B cell (primary cell): ENCODE data around the gene CST9L. TPM values are rescaled to one million over a fixed set of nuclear protein-coding genes. Genes with fewer than 3 reads are reported as not detected.

ENCODE experiments used
- ATAC-seq: fragments of 200-7000 bp; cut with Tn5 transposase; one replicate; pipeline ENCODE4 v1.10.0; 2021; ENCODE audit warnings: low read depth, mild to moderate bottlenecking, moderate number of reproducible peaks, moderate library complexity
- CTCF ChIA-PET: fragments of 350-600 bp; sonication (Branson Sonifier 250); formaldehyde crosslinking; loops from one replicate; lab custom pipeline; 2021; ENCODE audit warnings: antibody characterized with exemption, inconsistent platforms; lab: Charles Lee
- POLR2A ChIA-PET: fragments of 350-600 bp; sonication (Branson Sonifier 250); formaldehyde crosslinking; loops from one replicate; lab custom pipeline; 2021; ENCODE audit warnings: antibody characterized with exemption; lab: Charles Lee
- DNase-seq: peaks from one replicate; pipeline ENCODE4 v3.0.0; 2013
- H2AFZ ChIP-seq: 2 replicates; pipeline ENCODE4 v1.6.1; 2012; ENCODE audit warnings: mild to moderate bottlenecking, low read depth, low read length; ENCODE audit not compliant: insufficient read depth, poor library complexity, severe bottlenecking
- H3K27ac ChIP-seq, 2 donors: 1 replicate in 1 of 2; 2 replicates in 1 of 2; pipeline ENCODE4 v1.5.1; 2012 to 2013; ENCODE audit warnings: low read length in 2 of 2, mild to moderate bottlenecking in 2 of 2, moderate library complexity in 1 of 2
- H3K27me3 ChIP-seq, 4 experiments: fragments of 200-600 bp in 1 of 4; sonication (generic) in 1 of 4; replicated peaks in 1 of 4; 1 replicate in 2 of 4; 2 replicates in 2 of 4; pipeline versions ENCODE4 v1.6.1 to v1.7.0; 2013 to 2016; ENCODE audit warnings: low read length in 3 of 4, mild to moderate bottlenecking in 2 of 4, mixed read lengths in 1 of 4, moderate library complexity in 1 of 4; ENCODE audit not compliant: insufficient read depth in 4 of 4, control insufficient read depth in 3 of 4; ENCODE audit errors: control extremely low read depth in 1 of 4
- H3K36me3 ChIP-seq, 2 experiments: replicated peaks in 1 of 2; 1 replicate in 1 of 2; 2 replicates in 1 of 2; pipeline versions ENCODE4 v1.6.1 to v1.7.1; 2013; ENCODE audit warnings: low read length in 1 of 2; ENCODE audit not compliant: insufficient read depth in 2 of 2, control insufficient read depth in 1 of 2; ENCODE audit errors: control extremely low read depth in 1 of 2, extremely low read depth in 1 of 2
- H3K4me1 ChIP-seq, 2 donors: fragments of 200-600 bp in 1 of 2; sonication (generic) in 1 of 2; 1 replicate in 1 of 2; 2 replicates in 1 of 2; pipeline versions ENCODE4 v1.5.1 to v1.6.1; 2013 to 2017; ENCODE audit warnings: low read length in 2 of 2; ENCODE audit not compliant: control insufficient read depth in 2 of 2, insufficient read depth in 2 of 2
- H3K4me2 ChIP-seq: replicated peaks from 2 replicates; pipeline ENCODE3; 2012; ENCODE audit warnings: mild to moderate bottlenecking, low read depth, low read length; ENCODE audit not compliant: poor library complexity, severe bottlenecking
- H3K4me3 ChIP-seq, 5 experiments: fragments of 200-600 bp in 1 of 5; sonication (generic) in 1 of 5; 1 replicate in 3 of 5; 2 replicates in 2 of 5; pipeline versions ENCODE4 v1.5.1 to v1.7.0; 2011 to 2016; ENCODE audit warnings: low read length in 4 of 5, mild to moderate bottlenecking in 4 of 5, low read depth in 2 of 5, control low read depth in 1 of 5, moderate library complexity in 1 of 5; ENCODE audit not compliant: insufficient read depth in 1 of 5; ENCODE audit errors: control extremely low read depth in 1 of 5, extremely low read depth in 1 of 5
- H3K79me2 ChIP-seq: fragments of 200-600 bp; sonication (generic); one replicate; pipeline ENCODE4 v1.6.0; 2016; ENCODE audit warnings: low read length; ENCODE audit not compliant: control insufficient read depth, insufficient read depth
- H3K9ac ChIP-seq: fragments of 200-600 bp; sonication (generic); 2 replicates; pipeline ENCODE4 v1.6.1; 2017; ENCODE audit warnings: mild to moderate bottlenecking, low read length, moderate library complexity
- H3K9me3 ChIP-seq, 3 donors: one replicate each; pipeline versions ENCODE4 v1.6.1 to v1.7.1; 2013; ENCODE audit warnings: low read length in 2 of 3; ENCODE audit not compliant: control insufficient read depth in 2 of 3, insufficient read depth in 1 of 3; ENCODE audit errors: control extremely low read depth in 1 of 3
- H4K20me1 ChIP-seq: 2 replicates; pipeline ENCODE4 v1.6.0; 2012; ENCODE audit warnings: mild to moderate bottlenecking, low read length; ENCODE audit not compliant: insufficient read depth, control insufficient read depth, poor library complexity, severe bottlenecking
- H3K27ac Mint-ChIP-seq: one replicate; pipeline ENCODE4 v1.8.0; 2021; ENCODE audit warnings: mixed read lengths
- H3K27me3 Mint-ChIP-seq: one replicate; pipeline ENCODE4 v1.8.0; 2021; ENCODE audit warnings: mixed read lengths
- H3K4me1 Mint-ChIP-seq: one replicate; pipeline ENCODE4 v1.8.0; 2021; ENCODE audit warnings: mixed read lengths
- H3K4me3 Mint-ChIP-seq: one replicate; pipeline ENCODE4 v1.8.0; 2021; ENCODE audit warnings: mixed read lengths
- H3K9me3 Mint-ChIP-seq: one replicate; pipeline ENCODE4 v1.8.0; 2022; ENCODE audit warnings: mixed read lengths; ENCODE audit not compliant: insufficient read depth
- CTCF ChIP-seq: fragments of 200-600 bp; IDR thresholded peaks from one replicate; pipeline ENCODE4 v1.8.0; 2022; ENCODE audit warnings: antibody characterized with exemption, mild to moderate bottlenecking
- EZH2 ChIP-seq: IDR thresholded peaks from 2 replicates; pipeline ENCODE4 v1.6.1; 2012; ENCODE audit warnings: borderline replicate concordance, low read depth, mild to moderate bottlenecking, moderate library complexity, low read length; ENCODE audit not compliant: insufficient read depth, poor library complexity, severe bottlenecking
- WGBS: methylation state at CpG from one replicate; pipeline ENCODE4 v1.1.5; 2013; ENCODE audit warnings: missing lambda C conversion rate; ENCODE audit not compliant: insufficient coverage; 5-methylcytosine and 5-hydroxymethylcytosine counted together
- intact Hi-C: fragments of 100-400 bp; cut with micrococcal nuclease; formaldehyde crosslinking; loops from one replicate; pipeline ENCODE4 v1.10.0; 2022
- polyA plus RNA-seq: library from polyadenylated mRNA; depleted of rRNA; stranded (reverse); fragments of >200 nt; gene quantifications from 2 replicates; pipeline ENCODE4 v1.2.3, GENCODE V29; 2012
- total RNA-seq, 2 donors: library from RNA; stranded (reverse); fragments of 120-200 nt in 1 of 2; gene quantifications; 1 replicate in 1 of 2; 2 replicates in 1 of 2; pipeline versions ENCODE4 v1.2.3 to v1.2.4, GENCODE V29; 2013 to 2022

CST9L gene
- total and polyA plus RNA-seq, 2 donors (not counting 1 experiment from before 2014, with no cell fraction given): not detected

GRCh38 chr20:23566199-23566932, 1.9 kb downstream of the CST9L start:
- Mint-ChIP-seq H3K4me3 (no peak overlapping the region), H3K27ac (no peak overlapping the region), H3K27me3 (no peaks in the 10 kb centered on the region), H3K9me3 (no peaks in the 10 kb centered on the region), H3K4me1 (no peaks in the 10 kb centered on the region)
- no peak overlapping the region for H3K4me3 ChIP-seq
- no peak for DNase-seq
- H3K4me2 ChIP-seq: no peak overlapping the region
- TF ChIP-seq CTCF (no peak), EZH2 (no peak)
- ATAC-seq: no peak
- H4K20me1 ChIP-seq: no peaks in the 10 kb centered on the region
- peaks cover 2 to 14% (median 9%) of the 10 kb centered on the region in 3 donors for H3K9me3 ChIP-seq
- H3K4me1 ChIP-seq: no peaks in the 10 kb centered on the region
- H3K36me3 ChIP-seq: no peaks in the 10 kb centered on the region
- no peaks in the 10 kb centered on the region for H3K27me3 ChIP-seq
- 89% methylated on average over 3 of the region's 7 CpGs for WGBS
- POLR2A ChIA-PET: no interaction called here
- H3K27ac ChIP-seq: no peak overlapping the region
- no peak overlapping the region for H3K9ac ChIP-seq
- H2AFZ ChIP-seq: no peak overlapping the region
- intact Hi-C loops: no loop called here
- no peaks in the 10 kb centered on the region for H3K79me2 ChIP-seq
- CTCF ChIA-PET: no interaction called here

- H3K4me2 ChIP-seq: no peak overlapping the region
- H3K27ac ChIP-seq: no peak overlapping the region
- no peaks in the 10 kb centered on the region for H4K20me1 ChIP-seq
- H2AFZ ChIP-seq: no peak overlapping the region
- H3K4me1 ChIP-seq: no peaks in the 10 kb centered on the region
- POLR2A ChIA-PET: no interaction called here
- H3K9me3 ChIP-seq: peaks cover 2 to 17% (median 11%) of the 10 kb centered on the region in 3 donors
- no peak overlapping the region for H3K4me3 ChIP-seq
- H3K79me2 ChIP-seq: no peaks in the 10 kb centered on the region
- Mint-ChIP-seq H3K27me3 (no peaks in the 10 kb centered on the region), H3K27ac (no peak overlapping the region), H3K9me3 (no peaks in the 10 kb centered on the region), H3K4me3 (no peak overlapping the region), H3K4me1 (no peaks in the 10 kb centered on the region)
- CTCF ChIA-PET: no interaction called here
- H3K36me3 ChIP-seq: no peaks in the 10 kb centered on the region
- no peaks in the 10 kb centered on the region for H3K27me3 ChIP-seq
- TF ChIP-seq CTCF: no peak
- DNase-seq: no peak
- intact Hi-C loops: no loop called here
- WGBS: 100% methylated on average over 1 of the region's 2 CpGs
- no peak for ATAC-seq
- no peak overlapping the region for H3K9ac ChIP-seq
Observed at GRCh38 chr20:23565503-23566045, 2.7 kb downstream of the CST9L start.
